ENCODE data around the gene LSM14A.
"Not testable (repeated sequence)": the region's sequence is repeated elsewhere in the genome, so short reads cannot be mapped to it uniquely, and the experiment has no call there.

LSM14A gene

GRCh38 chr19:34241513-34242337, 69.4 kb downstream of the LSM14A start:
- DNase-seq (ENCODE audit: low read depth, low spot score): no peak
- POLR2A ChIA-PET: interaction anchor here (0.9 kb wide), 1 partner anchor 9 kb away, joined by 3 read pairs; no protein-coding TSS in a partner anchor
- peak; percentile 22 for TF ChIP-seq CTCF (IDR thresholded peaks at IDR 0.05; ENCODE audit: insufficient read depth, low read length, missing control alignments)
- CTCF ChIA-PET: no interaction called here
- no peak overlapping the region for H3K4me3 ChIP-seq (ENCODE audit: low read depth, low read length)

- POLR2A ChIA-PET: interaction anchor here (1.0 kb wide), 1 partner anchor 11 kb away, joined by 3 read pairs; no protein-coding TSS in a partner anchor
- CTCF ChIA-PET: interaction anchor here (1.2 to 1.3 kb wide), 2 partner anchors 10 to 103 kb away, joined by 4 to 8 read pairs; no protein-coding TSS in a partner anchor
- not testable (repeated sequence) for H3K4me3 ChIP-seq (ENCODE audit: low read depth, low read length); DNase-seq (ENCODE audit: low read depth, low spot score)
These were observed 71.0 kb downstream of the LSM14A start for GRCh38 chr19:34243138-34243875.

- no peak overlapping the region for H3K4me3 ChIP-seq (ENCODE audit: low read depth, low read length)
- CTCF ChIA-PET: interaction anchor here (1.0 to 1.6 kb wide), 4 partner anchors 11 to 102 kb away, joined by 3 to 8 read pairs (median 4); no protein-coding TSS in a partner anchor
- no peak for DNase-seq (ENCODE audit: low read depth, low spot score)
- POLR2A ChIA-PET: interaction anchor here (1.0 kb wide), 1 partner anchor 11 kb away, joined by 3 read pairs; no protein-coding TSS in a partner anchor
- TF ChIP-seq CTCF (IDR thresholded peaks at IDR 0.05; ENCODE audit: insufficient read depth, low read length, missing control alignments): no peak
These were observed 71.7 kb downstream of the LSM14A start for GRCh38 chr19:34243876-34244578.

- no peak overlapping the region for H3K4me3 ChIP-seq (ENCODE audit: low read depth, low read length)
- no peak for DNase-seq (ENCODE audit: low read depth, low spot score)
- ChIA-PET CTCF (interaction anchor here (1.0 to 1.6 kb wide), 5 partner anchors 12 to 101 kb away, joined by 3 to 8 read pairs (median 4); no protein-coding TSS in a partner anchor), POLR2A (no interaction called here)
- TF ChIP-seq CTCF (IDR thresholded peaks at IDR 0.05; ENCODE audit: insufficient read depth, low read length, missing control alignments): no peak
These were observed 72.5 kb downstream of the LSM14A start for GRCh38 chr19:34244611-34245299.

- no peak overlapping the region for H3K4me3 ChIP-seq (ENCODE audit: low read depth, low read length)
- no peak for DNase-seq (ENCODE audit: low read depth, low spot score)
- CTCF ChIA-PET: no interaction called here
- POLR2A ChIA-PET: no interaction called here
- no peak for TF ChIP-seq CTCF (IDR thresholded peaks at IDR 0.05; ENCODE audit: insufficient read depth, low read length, missing control alignments)
These were observed 74.0 kb downstream of the LSM14A start for GRCh38 chr19:34246340-34246739.

- ChIA-PET POLR2A (interaction anchor here (1.1 kb wide), 1 partner anchor 28 kb away, joined by 3 read pairs; no protein-coding TSS in a partner anchor), CTCF (interaction anchor here (1.2 to 2.0 kb wide), 3 partner anchors 28 to 98 kb away, joined by 3 to 9 read pairs (median 3); no protein-coding TSS in a partner anchor)
These were observed 76.6 kb downstream of the LSM14A start for GRCh38 chr19:34248941-34249340.

GRCh38 chr19:34253167-34253566, 80.9 kb downstream of the LSM14A start:
- DNase-seq (ENCODE audit: low read depth, low spot score); POLR2A ChIA-PET; H3K4me3 ChIP-seq (ENCODE audit: low read depth, low read length); CTCF ChIA-PET: not testable (repeated sequence)

More at GRCh38 chr19:34248941-34249340, 76.6 kb downstream of the LSM14A start:
- no peak for DNase-seq (ENCODE audit: low read depth, low spot score)
- no peak for TF ChIP-seq CTCF (IDR thresholded peaks at IDR 0.05; ENCODE audit: insufficient read depth, low read length, missing control alignments)
- no peak overlapping the region for H3K4me3 ChIP-seq (ENCODE audit: low read depth, low read length)

GRCh38 chr19:34253681-34254045, 81.4 kb downstream of the LSM14A start:
- POLR2A ChIA-PET; DNase-seq (ENCODE audit: low read depth, low spot score); CTCF ChIA-PET: not testable (repeated sequence)
- H3K4me3 ChIP-seq (ENCODE audit: low read depth, low read length): peak overlapping the region; percentile 75
